BLaER1 treated with 17β-estradiol and CSF1 and Interleukin-3, amounts not matched to agents 10 nM and 100 nM (cell line): ENCODE results near the gene FFAR2.

Experiments
- H3K27ac ChIP-seq, 11 experiments: shearing (Covaris generic); formaldehyde crosslinking; 2 replicates each; pipeline ENCODE4 v1.8.1; 2022
- H3K27me3 ChIP-seq, 11 experiments: shearing (Covaris generic); formaldehyde crosslinking; 2 replicates each; pipeline ENCODE4 v1.8.1; 2022
- H3K36me3 ChIP-seq, 11 experiments: shearing (Covaris generic); formaldehyde crosslinking; 2 replicates each; pipeline ENCODE4 v1.8.1; 2022
- H3K4me1 ChIP-seq, 10 experiments: shearing (Covaris generic); formaldehyde crosslinking; 2 replicates each; pipeline ENCODE4 v1.8.1; 2022
- H3K4me2 ChIP-seq, 11 experiments: shearing (Covaris generic); formaldehyde crosslinking; 2 replicates each; pipeline ENCODE4 v1.8.1; 2022
- H3K4me3 ChIP-seq, 10 experiments: shearing (Covaris generic); formaldehyde crosslinking; 2 replicates each; pipeline ENCODE4 v1.8.1; 2022
- H3K9ac ChIP-seq, 11 experiments: shearing (Covaris generic); formaldehyde crosslinking; 2 replicates each; pipeline ENCODE4 v1.8.1; 2022
- H3K9me3 ChIP-seq, 11 experiments: shearing (Covaris generic); formaldehyde crosslinking; replicated peaks in 1 of 11; 2 replicates each; pipeline ENCODE4 v1.8.1; 2022
- H4K20me1 ChIP-seq, 11 experiments: shearing (Covaris generic); formaldehyde crosslinking; 2 replicates each; pipeline ENCODE4 v1.8.1; 2022
- Cebpa-rat ChIP-seq, 11 experiments: shearing (Covaris generic); IDR thresholded peaks; 2 replicates each; pipeline ENCODE4 v1.8.1; 2022

Gene FFAR2

GRCh38 chr19:35495107-35496064 lies 47.3 kb downstream of the FFAR2 start:
- TF ChIP-seq Cebpa-rat (IDR thresholded peaks at IDR 0.05): no peak
- peak overlapping the region in 10 of 11 experiments; percentile 10 to 62 (median 42); a peak in 13 of 22 replicates for H3K9ac ChIP-seq
- peak overlapping the region; percentile 65 to 89 (median 76) for H3K4me2 ChIP-seq
- no peaks in the 10 kb centered on the region for H4K20me1 ChIP-seq
- no peaks in the 10 kb centered on the region for H3K27me3 ChIP-seq
- peak overlapping the region in 1 of 10 experiments; percentile 30; a peak in 3 of 20 replicates for H3K4me3 ChIP-seq
- H3K36me3 ChIP-seq: no peaks in the 10 kb centered on the region
- H3K9me3 ChIP-seq: no peaks in the 10 kb centered on the region
- H3K4me1 ChIP-seq: peaks cover 5 to 34% (median 22%) of the 10 kb centered on the region in 10 experiments; a peak in 18 of 20 replicates
- peak overlapping the region in 6 of 11 experiments; percentile 5 to 59 (median 30); a peak in 5 of 22 replicates for H3K27ac ChIP-seq

GRCh38 chr19:35497406-35497805 lies 49.3 kb downstream of the FFAR2 start:
- no peak overlapping the region for H3K27ac ChIP-seq
- no peak for TF ChIP-seq Cebpa-rat (IDR thresholded peaks at IDR 0.05)
- no peaks in the 10 kb centered on the region for H4K20me1 ChIP-seq
- H3K4me3 ChIP-seq: no peak overlapping the region
- no peak overlapping the region for H3K4me2 ChIP-seq
- peaks cover 9 to 54% (median 41%) of the 10 kb centered on the region in 10 experiments; a peak in 18 of 20 replicates for H3K4me1 ChIP-seq
- H3K36me3 ChIP-seq: no peaks in the 10 kb centered on the region
- H3K9ac ChIP-seq: no peak overlapping the region
- no peaks in the 10 kb centered on the region for H3K9me3 ChIP-seq
- peaks cover 0 to 13% (median 0%) of the 10 kb centered on the region in 11 experiments; a peak in 6 of 22 replicates for H3K27me3 ChIP-seq

GRCh38 chr19:35498220-35498619 lies 50.2 kb downstream of the FFAR2 start:
- H3K27ac ChIP-seq: no peak overlapping the region
- peaks cover 9 to 53% (median 37%) of the 10 kb centered on the region in 10 experiments; a peak in 18 of 20 replicates for H3K4me1 ChIP-seq
- H3K9me3 ChIP-seq: no peaks in the 10 kb centered on the region
- peaks cover 0 to 13% (median 0%) of the 10 kb centered on the region in 11 experiments; a peak in 6 of 22 replicates for H3K27me3 ChIP-seq
- H3K9ac ChIP-seq: no peak overlapping the region
- H3K4me2 ChIP-seq: no peak overlapping the region
- no peak for TF ChIP-seq Cebpa-rat (IDR thresholded peaks at IDR 0.05)
- H3K36me3 ChIP-seq: no peaks in the 10 kb centered on the region
- no peak overlapping the region for H3K4me3 ChIP-seq
- H4K20me1 ChIP-seq: no peaks in the 10 kb centered on the region

GRCh38 chr19:35498984-35499527 lies 51.0 kb downstream of the FFAR2 start:
- H4K20me1 ChIP-seq: no peaks in the 10 kb centered on the region
- no peak overlapping the region for H3K27ac ChIP-seq
- no peak for TF ChIP-seq Cebpa-rat (IDR thresholded peaks at IDR 0.05)
- no peak overlapping the region for H3K9ac ChIP-seq
- peaks cover 9 to 45% (median 33%) of the 10 kb centered on the region in 10 experiments; a peak in 18 of 20 replicates for H3K4me1 ChIP-seq
- no peak overlapping the region for H3K4me3 ChIP-seq
- no peak overlapping the region for H3K4me2 ChIP-seq
- peaks cover 0 to 13% (median 0%) of the 10 kb centered on the region in 11 experiments; a peak in 6 of 22 replicates for H3K27me3 ChIP-seq
- H3K36me3 ChIP-seq: no peaks in the 10 kb centered on the region
- no peaks in the 10 kb centered on the region for H3K9me3 ChIP-seq

DNA sequence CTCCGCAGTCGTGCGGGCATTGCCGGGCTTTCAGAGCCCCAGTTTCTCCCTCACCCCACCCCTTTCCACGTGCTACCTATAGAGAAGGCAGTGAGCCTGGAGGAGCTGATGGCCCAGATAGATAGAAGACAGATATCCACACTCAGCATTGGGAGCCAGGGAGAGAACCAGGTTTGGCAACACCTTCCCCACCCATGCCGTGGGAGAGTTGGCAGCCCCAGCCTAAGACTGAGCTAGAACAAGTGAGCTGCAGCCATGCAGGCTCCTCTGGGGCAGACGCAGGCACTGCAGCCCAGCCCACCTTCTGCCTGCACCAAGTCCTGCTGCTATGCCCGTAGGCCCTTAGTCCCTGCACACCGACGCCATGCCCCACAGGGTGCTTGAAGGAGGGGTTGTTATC lies 52.6 kb downstream of the FFAR2 start:
- Histone ChIP-seq H3K4me2 (peak overlapping the region in 9 of 11 experiments; percentile 49 to 88 (median 82); a peak in 17 of 22 replicates), H3K4me1 (peaks cover 3 to 34% (median 24%) of the 10 kb centered on the region in 10 experiments; a peak in 18 of 20 replicates), H3K4me3 (no peak overlapping the region), H3K9me3 (no peaks in the 10 kb centered on the region), H3K9ac (no peak overlapping the region), H4K20me1 (no peaks in the 10 kb centered on the region), H3K36me3 (no peaks in the 10 kb centered on the region), H3K27me3 (peaks cover 0 to 17% (median 7%) of the 10 kb centered on the region in 11 experiments; a peak in 14 of 22 replicates), H3K27ac (no peak overlapping the region)
- TF ChIP-seq Cebpa-rat (IDR thresholded peaks at IDR 0.05): no peak
